ENCODE measurements around the gene PDXDC1.
"Not testable (repeated sequence)": the region's sequence is repeated elsewhere in the genome, so short reads cannot be mapped to it uniquely, and the experiment has no call there.

DNA sequence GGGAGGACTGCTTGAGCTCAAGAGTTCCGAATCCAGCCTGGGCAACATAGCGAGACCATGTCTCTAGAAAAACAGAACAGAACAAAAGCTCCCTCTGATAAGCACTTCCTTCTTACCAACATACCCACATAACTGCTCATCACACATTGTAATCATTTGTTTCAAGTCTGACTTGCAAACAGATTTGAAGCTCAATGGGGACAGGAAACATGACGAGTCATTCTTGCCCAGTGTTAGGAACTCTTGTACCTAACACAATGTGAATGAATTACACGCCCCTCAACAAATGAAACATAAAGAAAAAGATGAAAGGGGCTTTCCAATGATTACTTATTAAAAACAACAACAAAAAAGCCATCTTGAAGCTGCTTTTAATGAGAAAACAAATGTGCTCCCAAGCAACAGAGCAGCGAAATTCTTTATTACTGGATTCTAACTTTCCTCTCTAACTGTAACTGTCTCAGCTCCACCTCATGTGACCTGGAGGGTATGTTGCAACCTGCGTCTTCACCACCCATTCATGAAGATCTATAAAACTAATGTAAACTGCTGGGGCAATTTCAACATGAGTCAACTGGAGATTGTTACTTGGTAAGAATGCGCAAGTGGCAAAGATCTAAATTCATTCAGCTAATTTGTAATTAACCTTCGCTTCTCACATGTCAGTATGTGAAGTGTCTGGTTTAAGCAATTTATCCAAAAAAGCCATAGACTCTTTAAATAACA, 87.4 kb downstream of the PDXDC1 start:
- TF ChIP-seq CTCF (IDR thresholded peaks at IDR 0.05; ENCODE audit: insufficient read depth, low read length); POLR2AphosphoS5 (IDR thresholded peaks at IDR 0.05; ENCODE audit: low read depth); SPI1 (IDR thresholded peaks at IDR 0.05; ENCODE audit: borderline replicate concordance, low read depth); GABPA (IDR thresholded peaks at IDR 0.05; ENCODE audit: low read depth): not testable (repeated sequence)
- TF ChIP-seq, protein P1, sequence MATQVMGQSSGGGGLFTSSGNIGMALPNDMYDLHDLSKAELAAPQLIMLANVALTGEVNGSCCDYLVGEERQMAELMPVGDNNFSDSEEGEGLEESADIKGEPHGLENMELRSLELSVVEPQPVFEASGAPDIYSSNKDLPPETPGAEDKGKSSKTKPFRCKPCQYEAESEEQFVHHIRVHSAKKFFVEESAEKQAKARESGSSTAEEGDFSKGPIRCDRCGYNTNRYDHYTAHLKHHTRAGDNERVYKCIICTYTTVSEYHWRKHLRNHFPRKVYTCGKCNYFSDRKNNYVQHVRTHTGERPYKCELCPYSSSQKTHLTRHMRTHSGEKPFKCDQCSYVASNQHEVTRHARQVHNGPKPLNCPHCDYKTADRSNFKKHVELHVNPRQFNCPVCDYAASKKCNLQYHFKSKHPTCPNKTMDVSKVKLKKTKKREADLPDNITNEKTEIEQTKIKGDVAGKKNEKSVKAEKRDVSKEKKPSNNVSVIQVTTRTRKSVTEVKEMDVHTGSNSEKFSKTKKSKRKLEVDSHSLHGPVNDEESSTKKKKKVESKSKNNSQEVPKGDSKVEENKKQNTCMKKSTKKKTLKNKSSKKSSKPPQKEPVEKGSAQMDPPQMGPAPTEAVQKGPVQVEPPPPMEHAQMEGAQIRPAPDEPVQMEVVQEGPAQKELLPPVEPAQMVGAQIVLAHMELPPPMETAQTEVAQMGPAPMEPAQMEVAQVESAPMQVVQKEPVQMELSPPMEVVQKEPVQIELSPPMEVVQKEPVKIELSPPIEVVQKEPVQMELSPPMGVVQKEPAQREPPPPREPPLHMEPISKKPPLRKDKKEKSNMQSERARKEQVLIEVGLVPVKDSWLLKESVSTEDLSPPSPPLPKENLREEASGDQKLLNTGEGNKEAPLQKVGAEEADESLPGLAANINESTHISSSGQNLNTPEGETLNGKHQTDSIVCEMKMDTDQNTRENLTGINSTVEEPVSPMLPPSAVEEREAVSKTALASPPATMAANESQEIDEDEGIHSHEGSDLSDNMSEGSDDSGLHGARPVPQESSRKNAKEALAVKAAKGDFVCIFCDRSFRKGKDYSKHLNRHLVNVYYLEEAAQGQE (IDR thresholded peaks at IDR 0.05; ENCODE audit: insufficient replicate concordance, low read depth): not testable (repeated sequence)

Data from HL-60 (cell line).